HG03045 (cell line): Measurements from ENCODE around the gene PLA2G2C.
"Not testable (repeated sequence)": the region's sequence is repeated elsewhere in the genome, so short reads cannot be mapped to it uniquely, and the experiment has no call there.

ENCODE experiments used
- ATAC-seq: cut with Tn5 transposase; IDR thresholded peaks from one replicate; pipeline ENCODE4 v1.9.1; 2021; ENCODE audit warnings: mild to moderate bottlenecking, moderate library complexity; ENCODE audit not compliant: unreplicated experiment

PLA2G2C gene

GRCh38 chr1:20185834-20186782 is at the start of gene PLA2G2C, which contains the start of gene UBXN10:
TSS of gene PLA2G2C (minus strand) at chr1:20186518. CDS start at chr1:20177363, 9,155 bp downstream.
TSS of gene UBXN10 (plus strand) at chr1:20186096. CDS start at chr1:20190562, 4,466 bp downstream.
- ATAC-seq = no peak

GRCh38 chr1:20234788-20235535 is 48.6 kb upstream of the PLA2G2C start:
- no peak for ATAC-seq

GRCh38 chr1:20233866-20234265 is 47.5 kb upstream of the PLA2G2C start:
- no peak for ATAC-seq

- no peak for ATAC-seq
Measured at GRCh38 chr1:20233394-20233793, 47.1 kb upstream of the PLA2G2C start.

- not testable (repeated sequence) for ATAC-seq
Measured at GRCh38 chr1:20232564-20232963, 46.2 kb upstream of the PLA2G2C start.

- no peak for ATAC-seq
Measured at GRCh38 chr1:20229171-20229570, 42.9 kb upstream of the PLA2G2C start.

GRCh38 chr1:20228314-20228825 is 42.1 kb upstream of the PLA2G2C start:
- no peak for ATAC-seq

GRCh38 chr1:20227704-20228103 is 41.4 kb upstream of the PLA2G2C start:
- no peak for ATAC-seq

- ATAC-seq = no peak
Measured at GRCh38 chr1:20224546-20224945, 38.2 kb upstream of the PLA2G2C start.

- ATAC-seq = no peak
Measured at GRCh38 chr1:20223551-20224419, 37.5 kb upstream of the PLA2G2C start.

GRCh38 chr1:20223106-20223505 is 36.8 kb upstream of the PLA2G2C start:
- no peak for ATAC-seq

- ATAC-seq = no peak
Measured at GRCh38 chr1:20220036-20220435, 33.7 kb upstream of the PLA2G2C start.

- ATAC-seq = not testable (repeated sequence)
Measured at GRCh38 chr1:20219053-20219452, 32.7 kb upstream of the PLA2G2C start.

- no peak for ATAC-seq
Measured at GRCh38 chr1:20216574-20216973, 30.3 kb upstream of the PLA2G2C start.

GRCh38 chr1:20215716-20216115 is 29.4 kb upstream of the PLA2G2C start:
- no peak for ATAC-seq

GRCh38 chr1:20212685-20213331 is 26.5 kb upstream of the PLA2G2C start:
- no peak for ATAC-seq

- no peak for ATAC-seq
Measured at GRCh38 chr1:20212085-20212684, 25.9 kb upstream of the PLA2G2C start.

GRCh38 chr1:20211511-20211931 is 25.2 kb upstream of the PLA2G2C start:
- no peak for ATAC-seq

- ATAC-seq = no peak
Measured at GRCh38 chr1:20210736-20211460, 24.6 kb upstream of the PLA2G2C start.
